ENCODE data around the gene AP1S3.

The AP1S3 gene

GRCh38 chr2:223712642-223713041, 124.7 kb downstream of the AP1S3 start:
- no peak for DNase-seq

- no peak for DNase-seq
Measured at GRCh38 chr2:223711596-223712326, 125.6 kb downstream of the AP1S3 start.

All from activated naive CD4-positive, alpha-beta T cell treated with Interleukin-2 at 50 U/mL for 16 hours (primary cell).